HEK293 (cell line): Measurements from ENCODE around the gene KBTBD13.

ENCODE experiments used
- CTCF ChIA-PET: fragments of 350-600 bp; formaldehyde crosslinking; extraction: SDS; loops from one replicate; lab custom pipeline; 2021; ENCODE audit warnings: antibody characterized with exemption; lab: Yijun Ruan, JAX
- POLR2A ChIA-PET: fragments of 300-600 bp; formaldehyde crosslinking; extraction: SDS; loops from one replicate; lab custom pipeline; 2020; ENCODE audit warnings: antibody characterized with exemption, inconsistent platforms; lab: Yijun Ruan, JAX
- H3K27ac ChIP-seq: fragments of 200-500 bp; sonication (Bioruptor generic); 2 replicates; pipeline ENCODE4 v1.5.1; 2014; ENCODE audit warnings: low read depth, low read length, control low read depth, inconsistent platforms; ENCODE audit errors: extremely low read depth
- H3K36me3 ChIP-seq, 2 experiments: fragments of 200-500 bp in 1 of 2; sonication (Bioruptor generic) in 1 of 2; 1 replicate in 1 of 2; 2 replicates in 1 of 2; pipeline ENCODE4 v1.5.1; 2014 to 2017; ENCODE audit warnings: inconsistent platforms in 2 of 2, low read length in 2 of 2; ENCODE audit not compliant: control insufficient read depth in 2 of 2, insufficient read depth in 1 of 2
- H3K4me1 ChIP-seq: fragments of 200-500 bp; sonication (Bioruptor generic); 2 replicates; pipeline ENCODE4 v1.5.1; 2014; ENCODE audit warnings: mild to moderate bottlenecking, low read length, inconsistent platforms; ENCODE audit not compliant: control insufficient read depth, insufficient read depth
- H3K4me3 ChIP-seq: 2 replicates; pipeline ENCODE4 v1.5.1; 2011; ENCODE audit warnings: low read depth, mild to moderate bottlenecking, control low read depth, low read length, moderate library complexity
- H3K9me3 ChIP-seq: fragments of 200-500 bp; sonication (Bioruptor generic); 2 replicates; pipeline ENCODE4 v1.5.1; 2014; ENCODE audit warnings: low read depth, low read length, inconsistent platforms; ENCODE audit not compliant: control insufficient read depth, insufficient read depth
- OSR2 ChIP-seq: fragments of 450-650 bp; formaldehyde crosslinking; IDR thresholded peaks from 2 replicates; pipeline ENCODE4 v1.5.1; 2016; ENCODE audit warnings: missing biosample characterization, missing genetic modification characterization
- SCRT1 ChIP-seq: fragments of 450-650 bp; formaldehyde crosslinking; IDR thresholded peaks from 2 replicates; pipeline ENCODE4 v1.5.1; 2016; ENCODE audit warnings: missing biosample characterization, missing genetic modification characterization, borderline replicate concordance
- SP7 ChIP-seq: fragments of 450-650 bp; formaldehyde crosslinking; IDR thresholded peaks from 2 replicates; pipeline ENCODE4 v1.5.1; 2016; ENCODE audit warnings: missing biosample characterization, missing genetic modification characterization
- ZBTB17 ChIP-seq: fragments of 450-650 bp; formaldehyde crosslinking; IDR thresholded peaks from 2 replicates; pipeline ENCODE4 v1.5.1; 2016; ENCODE audit warnings: missing biosample characterization, missing genetic modification characterization
- ZEB2 ChIP-seq: fragments of 450-650 bp; formaldehyde crosslinking; IDR thresholded peaks from 2 replicates; pipeline ENCODE4 v1.5.1; 2016; ENCODE audit warnings: missing biosample characterization, missing genetic modification characterization
- ZNF501 ChIP-seq: fragments of 450-650 bp; formaldehyde crosslinking; IDR thresholded peaks from 2 replicates; pipeline ENCODE4 v1.5.1; 2016; ENCODE audit warnings: missing biosample characterization, missing genetic modification characterization
- ZNF600 ChIP-seq: fragments of 450-650 bp; formaldehyde crosslinking; IDR thresholded peaks from 2 replicates; pipeline ENCODE4 v1.5.1; 2016; ENCODE audit warnings: missing biosample characterization, missing genetic modification characterization
- TF ChIP-seq, protein P1 (sequence below): fragments of 450-650 bp; formaldehyde crosslinking; optimal IDR thresholded peaks from 2 replicates; pipeline ENCODE3; 2016; ENCODE audit warnings: missing biosample characterization, mild to moderate bottlenecking, missing genetic modification characterization
- TF ChIP-seq, protein P2 (sequence below): fragments of 450-650 bp; formaldehyde crosslinking; IDR thresholded peaks from 2 replicates; pipeline ENCODE4 v1.5.1; 2016; ENCODE audit warnings: missing biosample characterization, missing genetic modification characterization, low read depth

KBTBD13 gene

GRCh38 chr15:65115542-65115941, 39.0 kb downstream of the KBTBD13 start:
- Histone ChIP-seq H3K9me3 (no peaks in the 10 kb centered on the region), H3K36me3 (peaks cover 17 to 53% of the 10 kb centered on the region in 2 experiments), H3K4me3 (no peak overlapping the region), H3K27ac (no peak overlapping the region), H3K4me1 (0 out of 2 replicates have a peak, but pooled peaks cover 2% of the 10 kb centered on the region)
- TF ChIP-seq, protein P1, sequence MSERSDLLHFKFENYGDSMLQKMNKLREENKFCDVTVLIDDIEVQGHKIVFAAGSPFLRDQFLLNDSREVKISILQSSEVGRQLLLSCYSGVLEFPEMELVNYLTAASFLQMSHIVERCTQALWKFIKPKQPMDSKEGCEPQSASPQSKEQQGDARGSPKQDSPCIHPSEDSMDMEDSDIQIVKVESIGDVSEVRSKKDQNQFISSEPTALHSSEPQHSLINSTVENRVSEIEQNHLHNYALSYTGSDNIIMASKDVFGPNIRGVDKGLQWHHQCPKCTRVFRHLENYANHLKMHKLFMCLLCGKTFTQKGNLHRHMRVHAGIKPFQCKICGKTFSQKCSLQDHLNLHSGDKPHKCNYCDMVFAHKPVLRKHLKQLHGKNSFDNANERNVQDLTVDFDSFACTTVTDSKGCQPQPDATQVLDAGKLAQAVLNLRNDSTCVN (tag by site-specific recombination) = no peak
- TF ChIP-seq SP7 (tag by site-specific recombination) = peak; percentile 95
- no peak for TF ChIP-seq ZEB2 (tag by site-specific recombination)
- TF ChIP-seq OSR2 (tag by site-specific recombination) = peak; percentile 48; the same call in 1 of the 2 replicates
- TF ChIP-seq ZBTB17 (tag by site-specific recombination) = peak; percentile 28; the same call in 1 of the 2 replicates
- peak; percentile 27; the same call in 1 of the 2 replicates for TF ChIP-seq ZNF600 (tag by site-specific recombination)
- 0 out of 2 replicates have a peak, but pooled peaks have one; percentile 22 for TF ChIP-seq ZNF501 (tag by site-specific recombination)
- TF ChIP-seq, protein P2, sequence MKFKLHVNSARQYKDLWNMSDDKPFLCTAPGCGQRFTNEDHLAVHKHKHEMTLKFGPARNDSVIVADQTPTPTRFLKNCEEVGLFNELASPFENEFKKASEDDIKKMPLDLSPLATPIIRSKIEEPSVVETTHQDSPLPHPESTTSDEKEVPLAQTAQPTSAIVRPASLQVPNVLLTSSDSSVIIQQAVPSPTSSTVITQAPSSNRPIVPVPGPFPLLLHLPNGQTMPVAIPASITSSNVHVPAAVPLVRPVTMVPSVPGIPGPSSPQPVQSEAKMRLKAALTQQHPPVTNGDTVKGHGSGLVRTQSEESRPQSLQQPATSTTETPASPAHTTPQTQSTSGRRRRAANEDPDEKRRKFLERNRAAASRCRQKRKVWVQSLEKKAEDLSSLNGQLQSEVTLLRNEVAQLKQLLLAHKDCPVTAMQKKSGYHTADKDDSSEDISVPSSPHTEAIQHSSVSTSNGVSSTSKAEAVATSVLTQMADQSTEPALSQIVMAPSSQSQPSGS (tag by site-specific recombination) = no peak
- TF ChIP-seq SCRT1 (tag by site-specific recombination) = peak; percentile 76; the same call in 1 of the 2 replicates
- ChIA-PET POLR2A (interaction anchor here (0.6 to 1.3 kb wide), 3 partner anchors 18 to 109 kb away, joined by 3 to 10 read pairs (median 3); partner anchors contain the start of gene PDCD7), CTCF (interaction anchor here (1.2 kb wide), 1 partner anchor 14 kb away, joined by 5 read pairs; no protein-coding TSS in a partner anchor)
